Globus pallidus (tissue), 1 donor: ENCODE measurements around the gene DHCR24.
A peak's percentile ranks its signal among the peaks of the same experiment; 100 is the strongest.
"Not testable (repeated sequence)": the region's sequence is repeated elsewhere in the genome, so short reads cannot be mapped to it uniquely, and the experiment has no call there.

Experiments used
- DNase-seq: peaks from one replicate; pipeline ENCODE4 v3.0.0-alpha.2; 2015; ENCODE audit warnings: low spot score

Gene DHCR24

GRCh38 chr1:54886724-54887664 is at the start of gene DHCR24:
DHCR24 (minus strand) TSS chr1:54887195; CDS start chr1:54887119, 76 bp downstream.
- DNase-seq, result peak; percentile 91

- DNase-seq, result no peak
Measured at GRCh38 chr1:54936791-54937190, 49.8 kb upstream of the DHCR24 start.

GRCh38 chr1:54934869-54935268 is 47.9 kb upstream of the DHCR24 start:
- no peak for DNase-seq

GRCh38 chr1:54934081-54934480 is 47.1 kb upstream of the DHCR24 start:
- DNase-seq, result not testable (repeated sequence)

- no peak for DNase-seq
Measured at GRCh38 chr1:54931275-54931840, 44.4 kb upstream of the DHCR24 start.

GRCh38 chr1:54929700-54930099 is 42.7 kb upstream of the DHCR24 start:
- DNase-seq, result no peak

GRCh38 chr1:54928327-54928726 is 41.3 kb upstream of the DHCR24 start:
- DNase-seq, result no peak

- no peak for DNase-seq
Measured at GRCh38 chr1:54927472-54928240, 40.7 kb upstream of the DHCR24 start.

GRCh38 chr1:54926970-54927369 is 40.0 kb upstream of the DHCR24 start:
- no peak for DNase-seq

GRCh38 chr1:54922921-54923421 is 36.0 kb upstream of the DHCR24 start:
- DNase-seq, result no peak

- DNase-seq, result no peak
Measured at GRCh38 chr1:54922040-54922761, 35.2 kb upstream of the DHCR24 start.

GRCh38 chr1:54919367-54920359 is 32.7 kb upstream of the DHCR24 start:
- no peak for DNase-seq

- peak; percentile 53 for DNase-seq
Measured at GRCh38 chr1:54911076-54911475, 24.1 kb upstream of the DHCR24 start.

GRCh38 chr1:54906586-54906985 is 19.6 kb upstream of the DHCR24 start:
- DNase-seq, result no peak

- DNase-seq, result no peak
Measured at GRCh38 chr1:54904476-54905048, 17.6 kb upstream of the DHCR24 start.

- no peak for DNase-seq
Measured at GRCh38 chr1:54894271-54894670, 7.3 kb upstream of the DHCR24 start.

GRCh38 chr1:54892586-54892985 is 5.6 kb upstream of the DHCR24 start:
- DNase-seq, result no peak

GRCh38 chr1:54889132-54889725 is 2.2 kb upstream of the DHCR24 start:
- no peak for DNase-seq

- DNase-seq, result peak; percentile 50
Measured at GRCh38 chr1:54888080-54888733, 1.2 kb upstream of the DHCR24 start.
